GM18873 (cell line): Measurements from ENCODE around the gene SYT1.
"Not testable (repeated sequence)": the region's sequence is repeated elsewhere in the genome, so short reads cannot be mapped to it uniquely, and the experiment has no call there.

Experiments used
- ATAC-seq: cut with Tn5 transposase; IDR thresholded peaks from one replicate; pipeline ENCODE4 v1.9.1; 2021; ENCODE audit warnings: mild to moderate bottlenecking, moderate library complexity, moderate number of reproducible peaks; ENCODE audit not compliant: unreplicated experiment, low FRiP score

SYT1 gene

DNA sequence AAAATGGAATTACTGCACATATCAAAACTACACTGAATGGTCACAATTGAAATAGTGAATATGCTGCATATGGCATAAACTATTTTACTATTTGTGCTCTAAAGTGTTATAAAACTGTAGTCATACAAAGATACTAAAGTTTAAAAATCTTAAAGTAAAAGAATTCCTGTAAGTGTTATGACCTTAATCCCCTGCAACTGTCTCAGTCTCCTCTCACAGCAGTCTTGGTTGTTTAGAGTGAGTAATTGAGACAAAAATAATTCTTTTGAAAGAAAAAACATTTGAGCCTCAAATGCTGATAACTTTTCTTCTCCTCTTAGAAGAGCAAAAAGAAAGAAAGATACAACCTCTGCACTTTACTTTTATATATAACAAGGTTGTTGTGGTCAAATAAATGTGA is 99.9 kb downstream of the SYT1 start:
- no peak for ATAC-seq

DNA sequence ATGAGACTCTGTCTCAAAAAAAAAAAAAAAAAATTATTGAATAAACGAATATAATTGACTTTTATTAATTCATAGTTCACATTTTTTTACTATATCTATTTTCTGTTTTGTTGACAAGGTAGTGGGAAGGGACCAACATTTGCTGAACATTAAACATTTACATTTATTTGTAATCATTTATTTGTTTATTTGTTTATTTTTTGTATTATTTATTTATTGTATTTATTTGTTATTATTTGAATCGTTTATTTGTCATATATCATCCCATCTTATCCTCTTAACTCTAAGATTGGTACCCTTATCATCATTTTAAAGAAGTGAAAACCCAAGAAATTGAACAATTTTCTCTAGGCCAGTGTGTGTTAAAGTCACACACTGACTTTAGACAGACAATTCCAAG is 101.5 kb downstream of the SYT1 start:
- no peak for ATAC-seq

DNA sequence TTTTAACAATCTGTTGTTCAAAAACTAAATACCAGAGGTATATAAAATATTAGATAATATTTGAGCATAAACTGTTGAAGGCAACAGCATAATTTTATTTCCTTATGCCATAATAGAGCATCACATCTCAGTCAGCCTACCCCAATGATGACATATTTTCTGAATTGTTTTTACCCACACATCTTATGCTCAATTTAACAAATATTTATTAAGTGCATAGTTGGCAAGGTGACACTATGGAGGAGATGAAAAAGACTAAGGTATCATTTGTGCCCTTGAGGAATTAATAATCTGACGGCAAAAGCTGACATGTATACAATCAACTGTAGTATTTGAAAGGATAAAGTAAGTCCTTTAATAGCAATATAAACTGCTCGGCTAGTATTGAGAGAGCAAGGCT is 102.4 kb downstream of the SYT1 start:
- no peak for ATAC-seq

DNA sequence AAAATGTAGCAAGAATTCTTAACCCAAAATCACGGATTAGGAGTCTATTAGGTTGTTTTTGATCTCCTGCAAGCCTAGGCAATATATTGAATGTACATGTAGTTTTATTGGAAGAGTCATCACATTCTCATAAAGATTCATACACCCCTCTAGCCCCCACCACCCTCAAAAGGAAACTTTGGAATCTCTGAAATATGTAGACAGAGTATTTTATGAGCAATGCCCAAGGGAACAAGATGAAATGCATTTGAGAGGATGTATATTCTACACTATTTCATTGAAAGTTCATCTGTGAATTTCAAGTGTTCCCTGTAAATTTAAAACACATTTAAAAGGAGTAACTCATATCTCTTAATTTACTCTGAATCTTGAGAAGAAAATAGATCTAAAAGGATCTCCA is 103.7 kb downstream of the SYT1 start:
- ATAC-seq: no peak

DNA sequence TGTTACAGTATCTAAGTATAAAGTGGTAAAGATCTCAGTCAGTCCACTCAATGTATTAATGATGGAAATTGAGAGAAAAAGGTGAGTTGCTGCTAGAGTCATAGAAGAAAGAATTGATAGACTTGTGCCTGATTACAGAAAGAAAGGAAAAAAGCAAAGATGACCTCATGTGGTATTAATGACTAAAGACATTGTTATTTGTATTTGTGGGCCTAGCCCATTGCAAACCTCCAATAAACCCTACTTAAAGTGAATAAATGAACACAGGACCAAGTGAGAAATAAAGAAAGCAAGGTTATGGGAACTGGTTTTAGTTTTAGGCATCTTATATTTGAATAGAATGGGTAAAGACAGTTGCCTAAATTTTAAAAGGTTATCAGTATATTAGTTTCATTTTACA is 105.5 kb downstream of the SYT1 start:
- ATAC-seq: no peak

DNA sequence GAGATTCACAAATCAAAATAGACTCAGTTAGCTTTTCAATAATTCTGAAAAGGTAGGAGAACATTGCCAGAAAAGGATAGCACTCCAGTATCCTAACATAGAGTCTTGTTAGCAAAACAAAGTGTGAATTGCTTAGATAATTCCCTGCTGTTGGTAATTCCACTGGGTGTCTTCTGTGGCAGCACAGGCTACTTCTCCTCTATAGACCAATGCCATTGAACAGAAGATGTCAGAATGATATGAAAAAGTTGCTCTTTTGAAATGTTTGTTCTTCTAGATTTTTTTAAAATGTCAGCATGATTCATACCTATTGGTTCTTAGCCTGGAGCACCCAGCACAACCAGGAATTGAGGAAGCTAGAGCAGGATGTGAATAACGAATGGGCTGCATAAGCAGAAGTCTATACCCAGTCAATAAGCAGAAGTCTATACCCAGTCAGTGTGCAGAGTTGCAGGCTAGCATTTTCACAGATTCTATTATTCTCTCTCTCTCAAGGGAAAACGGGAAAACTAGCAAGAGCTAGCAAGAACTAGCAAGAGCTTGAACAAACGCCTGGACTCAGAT is 112.8 kb downstream of the SYT1 start:
- no peak for ATAC-seq

DNA sequence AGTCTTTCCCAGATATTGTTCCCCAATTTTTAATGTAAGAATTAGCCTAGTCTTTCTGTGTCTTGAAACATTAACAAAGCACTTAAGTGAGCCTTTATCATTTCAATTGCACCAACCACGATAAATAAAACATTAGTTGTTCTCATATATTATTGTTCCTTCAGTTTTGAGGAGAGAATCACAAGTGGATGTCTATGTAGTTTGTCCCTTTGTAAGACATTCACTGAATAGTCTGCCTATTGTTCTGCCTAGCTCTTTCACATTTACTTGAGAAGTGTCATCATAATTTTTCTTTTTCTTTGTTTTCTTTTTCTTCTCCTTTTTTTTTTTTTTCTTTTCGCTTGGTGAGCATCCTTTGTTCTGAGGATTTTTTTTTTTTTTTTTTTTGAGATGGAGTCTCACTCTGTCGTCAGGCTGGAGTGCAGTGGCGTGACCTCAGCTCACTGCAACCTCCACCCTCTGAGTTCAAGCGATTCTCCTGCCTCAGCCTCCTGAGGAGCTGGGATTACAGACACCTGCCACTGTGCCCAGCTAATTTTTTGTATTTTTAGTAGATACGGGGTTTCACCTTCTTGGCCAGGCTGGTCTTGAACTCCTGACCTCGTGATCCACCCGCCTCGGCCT is 129.7 kb downstream of the SYT1 start:
- ATAC-seq: no peak

DNA sequence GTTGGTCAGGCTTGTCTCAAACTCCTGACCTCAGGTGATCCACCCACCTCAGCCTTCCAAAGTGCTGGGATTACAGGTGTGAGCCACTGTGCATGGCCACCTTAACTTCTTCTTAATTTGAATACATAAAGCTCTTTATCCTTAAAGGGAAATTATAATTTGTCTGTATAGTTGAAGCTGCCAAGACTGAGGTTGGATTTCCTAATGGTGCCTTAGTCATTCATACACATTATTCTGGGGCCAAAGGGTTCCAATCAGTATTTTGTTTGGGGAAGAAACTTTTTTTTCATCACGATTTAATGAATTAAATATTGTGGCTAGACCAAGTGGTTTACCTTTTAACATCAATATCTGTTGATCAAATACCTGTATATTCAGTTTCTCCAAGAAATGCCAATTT is 135.9 kb downstream of the SYT1 start:
- ATAC-seq: no peak

DNA sequence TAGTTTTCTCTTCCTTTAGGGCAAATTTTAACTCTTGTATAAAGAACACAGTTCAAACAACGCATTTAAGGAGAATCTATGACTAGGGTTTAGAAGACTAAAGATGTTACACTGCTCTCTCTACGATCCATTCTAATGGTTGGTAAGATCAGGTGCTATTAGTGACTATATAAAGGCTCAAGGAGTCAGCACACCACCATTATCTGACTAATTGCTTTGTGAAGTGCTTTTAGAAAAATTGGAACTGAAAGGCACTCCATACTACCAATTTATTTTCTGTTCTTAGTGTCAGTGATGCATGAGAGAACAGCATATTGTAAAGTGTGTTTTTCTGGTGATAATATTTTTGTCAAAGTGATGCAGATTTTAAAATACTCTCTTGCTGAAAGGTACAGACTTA is 136.8 kb downstream of the SYT1 start:
- no peak for ATAC-seq

DNA sequence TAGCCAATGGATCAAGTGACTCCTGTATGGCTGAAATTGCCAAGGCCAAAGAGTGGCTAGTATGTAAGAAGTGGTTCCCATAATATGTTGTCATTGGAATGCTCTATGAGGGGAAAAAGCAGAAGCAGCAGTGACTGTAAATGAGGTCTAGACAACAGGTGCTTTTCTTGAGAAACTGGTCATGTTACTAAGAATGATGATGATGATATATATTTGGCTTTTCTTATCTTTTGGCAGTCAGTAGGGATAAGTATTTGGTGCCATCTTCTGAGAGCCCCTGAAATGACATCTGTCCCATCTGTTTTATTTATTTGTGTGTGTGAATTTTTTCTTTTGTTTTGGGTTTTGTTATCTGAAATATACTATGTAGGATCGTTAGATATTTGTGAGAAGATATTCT is 141.7 kb downstream of the SYT1 start:
- no peak for ATAC-seq

DNA sequence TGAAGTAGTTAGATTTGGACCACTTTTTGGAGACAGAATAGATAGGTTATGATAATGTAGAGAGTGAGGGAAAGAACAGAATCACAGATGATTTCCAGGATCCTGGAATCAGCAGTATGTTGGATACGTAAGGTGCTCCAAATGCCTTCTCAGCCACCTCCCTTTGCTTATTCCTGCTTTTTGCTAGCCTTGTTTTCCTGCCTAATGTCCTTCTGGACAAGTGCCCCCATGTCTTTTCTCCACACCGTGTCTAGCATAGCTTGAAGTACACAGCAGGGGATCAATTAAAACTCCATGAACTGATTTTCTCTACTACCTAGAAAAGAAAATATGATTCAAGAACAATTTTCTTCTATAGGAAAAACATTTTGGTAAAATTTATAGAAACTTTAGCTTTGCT is 144.0 kb downstream of the SYT1 start:
- ATAC-seq: no peak

DNA sequence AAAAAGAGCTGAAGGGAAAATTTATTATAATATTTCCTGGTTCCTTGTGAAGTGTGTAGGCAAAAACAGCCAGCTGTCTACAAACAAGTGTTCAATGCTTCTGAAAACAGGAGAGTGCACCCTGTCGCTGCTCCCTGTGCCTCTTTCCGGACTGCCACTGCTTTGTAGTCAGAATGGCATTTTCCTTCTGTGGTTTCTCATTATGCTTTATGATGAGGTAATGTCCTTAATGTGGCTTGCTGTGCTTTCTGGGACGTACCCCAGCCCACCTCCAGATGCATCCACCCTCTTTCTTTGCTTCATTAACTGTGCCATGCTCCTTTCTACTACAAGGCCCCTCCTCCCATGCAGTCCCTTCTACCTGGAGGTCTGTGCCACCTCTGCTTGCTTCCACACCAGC is 148.1 kb downstream of the SYT1 start:
- no peak for ATAC-seq

DNA sequence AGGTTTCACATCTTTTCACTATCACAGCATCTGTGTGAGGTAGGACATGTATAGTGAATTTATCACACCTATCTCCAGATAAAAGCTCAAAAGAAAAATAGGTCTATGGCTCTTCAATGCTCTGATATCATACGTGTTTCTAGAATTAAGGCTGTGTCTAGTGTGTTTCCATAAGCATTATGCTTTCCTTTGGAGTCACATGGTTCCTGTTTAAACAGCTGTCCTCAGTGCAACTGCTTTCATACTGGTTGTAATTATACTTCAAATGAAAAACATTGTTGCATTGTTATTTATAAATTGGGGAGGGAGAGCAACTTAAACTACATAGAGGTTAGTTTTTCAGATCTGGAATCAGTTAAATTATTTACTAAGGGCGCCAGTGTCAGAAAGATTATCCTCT is 151.6 kb downstream of the SYT1 start:
- ATAC-seq: no peak

DNA sequence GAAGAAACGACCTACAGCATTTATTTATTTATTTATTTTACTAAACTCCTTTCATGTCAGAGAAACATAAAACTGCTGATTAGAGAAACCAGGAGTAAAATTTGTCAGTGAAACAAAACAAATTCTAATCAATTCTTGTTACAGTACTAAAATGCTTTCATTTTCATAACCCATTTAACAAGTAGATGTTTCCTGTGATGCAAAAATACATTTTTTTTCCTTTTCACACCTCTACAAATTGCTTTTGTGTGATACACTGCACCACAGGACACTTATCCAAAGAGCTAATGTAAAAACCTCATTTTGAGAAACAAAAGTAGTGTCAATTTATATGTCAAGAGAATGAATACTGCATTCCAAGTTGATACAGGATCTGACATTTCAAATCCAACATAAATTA is 155.1 kb downstream of the SYT1 start:
- ATAC-seq: peak; percentile 53

DNA sequence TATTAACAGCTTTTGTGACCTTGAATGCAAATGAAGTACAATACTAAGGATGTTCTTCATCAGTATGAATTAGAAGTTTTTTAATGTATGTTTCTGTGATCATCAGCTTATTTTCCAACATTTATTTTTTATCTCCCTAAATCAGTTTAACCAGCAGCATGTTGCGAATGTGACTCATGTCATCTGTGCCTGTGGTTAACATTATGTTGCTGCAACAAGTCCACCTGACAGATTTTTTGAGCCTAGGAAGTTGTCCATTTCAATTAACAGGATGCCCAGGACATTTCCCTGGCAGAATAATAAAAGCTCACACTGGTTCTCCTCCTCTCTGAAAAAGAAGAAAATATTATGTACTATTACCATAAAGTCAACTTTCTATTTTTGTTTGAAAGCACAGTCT is 155.5 kb downstream of the SYT1 start:
- ATAC-seq: no peak

DNA sequence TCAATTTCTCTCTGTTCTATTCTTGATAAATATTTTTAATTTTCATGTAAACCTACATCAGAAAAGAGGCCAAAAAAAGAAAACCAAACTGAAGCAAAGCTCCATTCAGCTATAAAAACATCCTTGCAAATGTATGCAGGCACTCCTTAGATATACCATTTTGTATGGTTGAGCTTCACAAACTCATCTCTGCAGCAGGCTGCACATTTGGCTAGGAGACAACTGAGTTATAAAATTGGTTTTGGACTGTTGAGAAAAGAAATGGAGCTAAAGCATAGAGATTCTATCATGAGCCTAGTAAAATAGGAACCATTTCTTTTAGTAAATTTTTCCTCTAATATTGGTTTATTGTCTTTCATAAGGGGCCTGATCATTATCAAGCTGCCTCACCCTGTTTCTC is 156.4 kb downstream of the SYT1 start:
- ATAC-seq: no peak

DNA sequence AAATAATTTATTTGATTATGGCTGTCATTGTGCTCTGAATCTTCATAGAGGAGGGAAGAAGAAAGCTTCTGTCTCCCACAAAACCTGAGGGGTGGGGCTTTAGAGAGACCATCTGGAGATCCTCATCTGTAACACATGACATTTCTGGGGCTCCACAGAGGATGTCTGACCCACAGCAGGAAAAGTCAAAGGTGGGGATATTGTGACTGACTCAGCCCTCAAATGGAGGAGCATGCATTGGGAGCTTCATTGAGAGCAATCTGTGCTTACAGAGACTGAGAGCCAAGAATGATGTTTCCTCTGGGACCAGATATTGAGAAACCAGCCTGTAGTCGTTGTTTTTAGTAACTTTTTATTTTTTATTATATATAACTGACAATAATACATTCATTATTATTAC is 158.7 kb downstream of the SYT1 start:
- ATAC-seq: no peak

DNA sequence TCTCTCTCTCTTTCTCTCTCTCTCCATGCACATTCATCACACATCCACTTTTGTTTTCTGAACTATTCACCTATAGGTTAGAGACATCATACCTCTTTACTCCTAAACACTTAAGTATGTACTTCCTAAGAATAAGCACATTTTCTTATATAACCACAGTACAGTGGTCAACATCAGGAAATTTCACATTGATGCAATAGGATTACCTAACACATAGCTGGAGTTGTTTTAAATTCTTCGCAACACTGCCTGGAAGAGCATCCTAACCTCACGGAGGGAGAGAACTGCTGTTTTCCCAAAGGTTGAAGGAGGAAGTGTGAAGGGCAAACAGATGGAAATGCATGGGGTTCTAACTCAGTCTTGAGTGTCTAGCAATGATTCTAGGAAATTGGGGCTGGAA is 159.2 kb downstream of the SYT1 start:
- no peak for ATAC-seq

DNA sequence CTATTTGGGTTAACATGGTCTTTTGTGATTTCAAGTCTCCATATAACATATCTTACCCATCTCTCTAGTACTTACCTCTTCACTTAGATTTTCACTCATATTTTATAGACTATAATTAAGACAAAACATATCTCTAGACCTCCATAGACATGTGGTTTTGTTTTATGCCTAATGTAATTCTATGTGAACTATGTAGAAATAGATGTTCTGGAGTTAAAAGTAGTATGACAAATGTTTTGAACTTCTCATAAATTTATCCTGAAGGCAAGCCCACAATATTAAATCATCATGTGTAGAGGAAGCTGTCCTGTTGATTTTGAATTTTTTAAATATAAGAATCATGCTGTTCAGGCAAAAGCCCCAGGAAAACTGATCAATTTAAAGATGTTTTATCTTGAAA is 169.2 kb downstream of the SYT1 start:
- ATAC-seq: no peak

DNA sequence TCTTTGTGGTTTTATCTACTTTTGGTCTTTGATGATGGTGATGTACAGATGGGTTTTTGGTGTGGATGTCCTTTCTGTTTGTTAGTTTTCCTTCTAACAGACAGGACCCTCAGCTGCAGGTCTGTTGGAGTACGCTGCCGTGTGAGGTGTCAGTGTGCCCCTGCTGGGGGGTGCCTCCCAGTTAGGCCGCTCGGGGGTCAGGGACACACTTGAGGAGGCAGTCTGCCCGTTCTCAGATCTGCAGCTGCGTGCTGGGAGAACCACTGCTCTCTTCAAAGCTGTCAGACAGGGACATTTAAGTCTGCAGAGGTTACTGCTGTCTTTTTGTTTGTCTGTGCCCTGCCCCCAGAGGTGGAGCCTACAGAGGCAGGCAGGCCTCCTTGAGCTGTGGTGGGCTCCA is 180.2 kb downstream of the SYT1 start:
- ATAC-seq: not testable (repeated sequence)

DNA sequence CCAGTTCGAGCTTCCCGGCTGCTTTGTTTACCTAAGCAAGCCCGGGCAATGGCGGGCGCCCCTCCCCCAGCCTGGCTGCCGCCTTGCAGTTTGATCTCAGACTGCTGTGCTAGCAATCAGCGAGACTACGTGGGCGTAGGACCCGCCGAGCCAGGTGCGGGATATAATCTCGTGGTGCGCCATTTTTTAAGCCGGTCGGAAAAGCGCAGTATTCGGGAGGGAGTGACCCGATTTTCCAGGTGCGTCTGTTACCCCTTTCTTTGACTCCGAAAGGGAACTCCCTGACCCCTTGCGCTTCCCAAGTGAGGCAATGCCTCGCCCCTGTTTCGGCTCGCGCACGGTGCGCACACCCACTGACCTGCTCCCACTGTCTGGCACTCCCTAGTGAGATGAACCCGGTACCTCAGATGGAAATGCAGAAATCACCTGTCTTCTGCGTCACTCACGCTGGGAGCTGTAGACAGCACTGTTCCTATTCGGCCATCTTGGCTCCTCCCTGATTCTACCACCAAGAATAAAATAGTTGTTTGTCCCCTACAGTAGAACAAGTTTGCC is 180.7 kb downstream of the SYT1 start:
- not testable (repeated sequence) for ATAC-seq

DNA sequence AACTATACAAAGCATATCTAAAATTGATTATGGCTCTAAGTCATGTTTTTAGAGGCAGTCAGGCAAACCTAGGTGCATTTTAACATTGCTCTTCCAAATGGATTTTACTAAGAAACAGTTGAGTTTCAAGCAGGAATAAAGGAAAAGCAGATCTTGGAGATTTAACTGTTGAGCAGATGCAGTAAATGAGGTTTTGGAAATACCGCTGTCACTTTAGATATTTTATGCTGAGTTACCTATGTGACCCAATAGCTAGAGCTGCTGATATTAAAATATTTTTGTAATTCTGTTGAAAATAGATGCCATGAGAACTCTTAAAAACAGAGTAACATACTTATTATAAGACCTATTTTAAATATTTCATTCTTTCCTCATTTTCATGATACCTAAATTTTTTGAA is 181.4 kb downstream of the SYT1 start:
- no peak for ATAC-seq

DNA sequence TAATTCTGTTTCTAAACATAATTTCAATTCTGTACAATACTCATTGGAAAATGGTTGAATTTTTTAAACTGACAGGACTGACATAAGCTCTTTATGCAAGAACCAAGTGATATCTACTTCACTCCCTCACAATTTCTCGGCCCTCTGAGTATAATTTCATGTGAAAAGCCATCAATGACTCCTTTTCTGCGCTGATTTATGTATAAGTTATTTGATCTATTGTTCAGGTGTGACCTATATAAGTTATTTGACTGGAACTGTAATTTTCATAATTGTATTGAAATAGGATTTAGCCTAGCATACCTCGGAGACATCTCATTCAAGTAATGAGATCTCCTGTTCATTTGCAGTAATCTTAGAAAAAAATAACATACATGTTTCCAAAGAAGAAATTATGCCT is 184.4 kb downstream of the SYT1 start:
- ATAC-seq: no peak
